Keratinocyte (primary cell): Measurements from ENCODE around the gene NEK10.

Experiments used
- EZH2 ChIP-seq: IDR thresholded peaks from one replicate; pipeline ENCODE4 v1.6.1; 2012; ENCODE audit warnings: inconsistent platforms, mild to moderate bottlenecking, low read length, moderate library complexity
- TF ChIP-seq, protein P1 (sequence below), 3 experiments: IDR thresholded peaks in 1 of 3; conservative IDR thresholded peaks in 1 of 3; optimal IDR thresholded peaks in 1 of 3; 2 replicates in 2 of 3; 3 replicates in 1 of 3; pipeline versions ENCODE3 to v1.5.1; 2011; ENCODE audit warnings: low read length in 3 of 3, mild to moderate bottlenecking in 3 of 3, moderate library complexity in 2 of 3, control low read depth in 1 of 3, inconsistent platforms in 1 of 3; ENCODE audit not compliant: insufficient read depth in 2 of 3; ENCODE audit errors: extremely low read depth in 1 of 3

DNA sequence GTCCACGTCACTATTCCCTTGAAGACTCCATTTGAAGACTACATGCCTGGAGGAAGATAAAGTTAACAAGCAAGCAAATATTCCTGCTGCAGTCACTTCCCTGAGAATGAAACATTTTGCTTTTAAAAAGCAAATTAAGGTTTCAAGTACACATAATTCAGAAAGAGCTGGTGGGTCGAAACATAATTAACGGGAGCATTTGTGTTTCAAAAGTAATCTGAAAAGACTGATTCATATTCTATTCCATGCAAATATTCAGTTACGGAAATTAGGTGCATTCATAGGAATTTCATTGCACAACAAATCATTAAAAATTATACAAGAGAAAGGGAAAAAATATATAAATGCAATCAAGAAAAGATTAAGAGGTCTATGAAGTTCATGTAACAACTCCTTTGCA is 260.9 kb downstream of the NEK10 start:
- TF ChIP-seq EZH2: no peak
- TF ChIP-seq, protein P1, sequence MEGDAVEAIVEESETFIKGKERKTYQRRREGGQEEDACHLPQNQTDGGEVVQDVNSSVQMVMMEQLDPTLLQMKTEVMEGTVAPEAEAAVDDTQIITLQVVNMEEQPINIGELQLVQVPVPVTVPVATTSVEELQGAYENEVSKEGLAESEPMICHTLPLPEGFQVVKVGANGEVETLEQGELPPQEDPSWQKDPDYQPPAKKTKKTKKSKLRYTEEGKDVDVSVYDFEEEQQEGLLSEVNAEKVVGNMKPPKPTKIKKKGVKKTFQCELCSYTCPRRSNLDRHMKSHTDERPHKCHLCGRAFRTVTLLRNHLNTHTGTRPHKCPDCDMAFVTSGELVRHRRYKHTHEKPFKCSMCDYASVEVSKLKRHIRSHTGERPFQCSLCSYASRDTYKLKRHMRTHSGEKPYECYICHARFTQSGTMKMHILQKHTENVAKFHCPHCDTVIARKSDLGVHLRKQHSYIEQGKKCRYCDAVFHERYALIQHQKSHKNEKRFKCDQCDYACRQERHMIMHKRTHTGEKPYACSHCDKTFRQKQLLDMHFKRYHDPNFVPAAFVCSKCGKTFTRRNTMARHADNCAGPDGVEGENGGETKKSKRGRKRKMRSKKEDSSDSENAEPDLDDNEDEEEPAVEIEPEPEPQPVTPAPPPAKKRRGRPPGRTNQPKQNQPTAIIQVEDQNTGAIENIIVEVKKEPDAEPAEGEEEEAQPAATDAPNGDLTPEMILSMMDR (optimal IDR thresholded peaks at IDR 0.05 in 1 of 3, IDR thresholded peaks at IDR 0.05 in 1 of 3, conservative IDR thresholded peaks at IDR 0.05 in 1 of 3; ENCODE audit: extremely low read depth in 1 of 3, insufficient read depth in 2 of 3, low read length in 3 of 3): no peak
